ENCODE results near the gene OR2V1.
"Not testable (repeated sequence)": the region's sequence is repeated elsewhere in the genome, so short reads cannot be mapped to it uniquely, and the experiment has no call there.

Gene OR2V1

GRCh38 chr5:181130832-181131496, at the start of gene OR2V1:
TSS of gene OR2V1 (minus strand) at chr5:181131169. CDS start at chr5:181125304, 5,865 bp downstream.
- TF ChIP-seq, protein P1, sequence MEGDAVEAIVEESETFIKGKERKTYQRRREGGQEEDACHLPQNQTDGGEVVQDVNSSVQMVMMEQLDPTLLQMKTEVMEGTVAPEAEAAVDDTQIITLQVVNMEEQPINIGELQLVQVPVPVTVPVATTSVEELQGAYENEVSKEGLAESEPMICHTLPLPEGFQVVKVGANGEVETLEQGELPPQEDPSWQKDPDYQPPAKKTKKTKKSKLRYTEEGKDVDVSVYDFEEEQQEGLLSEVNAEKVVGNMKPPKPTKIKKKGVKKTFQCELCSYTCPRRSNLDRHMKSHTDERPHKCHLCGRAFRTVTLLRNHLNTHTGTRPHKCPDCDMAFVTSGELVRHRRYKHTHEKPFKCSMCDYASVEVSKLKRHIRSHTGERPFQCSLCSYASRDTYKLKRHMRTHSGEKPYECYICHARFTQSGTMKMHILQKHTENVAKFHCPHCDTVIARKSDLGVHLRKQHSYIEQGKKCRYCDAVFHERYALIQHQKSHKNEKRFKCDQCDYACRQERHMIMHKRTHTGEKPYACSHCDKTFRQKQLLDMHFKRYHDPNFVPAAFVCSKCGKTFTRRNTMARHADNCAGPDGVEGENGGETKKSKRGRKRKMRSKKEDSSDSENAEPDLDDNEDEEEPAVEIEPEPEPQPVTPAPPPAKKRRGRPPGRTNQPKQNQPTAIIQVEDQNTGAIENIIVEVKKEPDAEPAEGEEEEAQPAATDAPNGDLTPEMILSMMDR (conservative IDR thresholded peaks at IDR 0.05; ENCODE audit: low read depth, low read length), result no peak
- no peak for DNase-seq (ENCODE audit: low read depth)
- no peak within 1 kb of the TSS for H3K4me3 ChIP-seq (ENCODE audit: low read depth, low read length)

- DNase-seq (ENCODE audit: low read depth); H3K4me3 ChIP-seq (ENCODE audit: low read depth, low read length): not testable (repeated sequence)
Measured at GRCh38 chr5:181177559-181177958, 46.6 kb upstream of the OR2V1 start.

GRCh38 chr5:181176254-181176952, 45.4 kb upstream of the OR2V1 start:
- TF ChIP-seq, protein P1 (conservative IDR thresholded peaks at IDR 0.05; ENCODE audit: low read depth, low read length), result no peak
- no peak overlapping the region for H3K4me3 ChIP-seq (ENCODE audit: low read depth, low read length)
- no peak for DNase-seq (ENCODE audit: low read depth)

- TF ChIP-seq, protein P1 (conservative IDR thresholded peaks at IDR 0.05; ENCODE audit: low read depth, low read length), result no peak
- DNase-seq (ENCODE audit: low read depth), result peak; percentile 54
- no peak overlapping the region for H3K4me3 ChIP-seq (ENCODE audit: low read depth, low read length)
Measured at GRCh38 chr5:181173420-181174342, 42.7 kb upstream of the OR2V1 start.

DNA sequence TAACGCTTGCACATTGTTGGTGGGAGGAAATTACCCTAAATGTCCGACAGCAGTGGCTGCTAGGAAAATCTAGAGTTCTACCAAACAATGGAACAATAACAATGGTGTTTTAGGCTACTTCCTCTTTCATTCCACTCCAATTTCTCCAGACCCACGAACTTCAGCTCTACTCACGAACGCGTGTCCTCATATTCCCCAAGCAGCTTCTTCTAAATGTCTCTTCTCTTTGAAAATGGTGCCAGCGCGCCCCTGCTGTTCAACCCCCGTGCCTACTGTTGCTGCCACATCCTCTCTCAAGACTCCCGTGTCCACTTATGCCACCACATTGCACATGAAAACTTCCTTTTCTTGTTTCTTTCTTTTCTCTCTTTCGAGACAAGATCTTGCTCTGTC, 42.1 kb upstream of the OR2V1 start:
- TF ChIP-seq, protein P1 (conservative IDR thresholded peaks at IDR 0.05; ENCODE audit: low read depth, low read length), result no peak
- H3K4me3 ChIP-seq (ENCODE audit: low read depth, low read length), result no peak overlapping the region
- DNase-seq (ENCODE audit: low read depth), result no peak

- no peak for DNase-seq (ENCODE audit: low read depth)
- TF ChIP-seq, protein P1 (conservative IDR thresholded peaks at IDR 0.05; ENCODE audit: low read depth, low read length), result no peak
- H3K4me3 ChIP-seq (ENCODE audit: low read depth, low read length), result no peak overlapping the region
Measured at GRCh38 chr5:181171782-181172181, 40.8 kb upstream of the OR2V1 start.

- H3K4me3 ChIP-seq (ENCODE audit: low read depth, low read length), result no peak overlapping the region
- DNase-seq (ENCODE audit: low read depth), result no peak
- TF ChIP-seq, protein P1 (conservative IDR thresholded peaks at IDR 0.05; ENCODE audit: low read depth, low read length), result no peak
Measured at GRCh38 chr5:181170996-181171395, 40.0 kb upstream of the OR2V1 start.

Measured in choroid plexus epithelial cell (primary cell).